AG10803 (cell line): ENCODE results near the gene GLA.

Experiments used
- DNase-seq: peaks from one replicate; pipeline ENCODE4 v3.0.0; 2010; ENCODE audit warnings: low read depth
- H3K4me3 ChIP-seq: 2 replicates; pipeline ENCODE4 v1.5.1; 2011; ENCODE audit warnings: mild to moderate bottlenecking, low read length, control low read depth
- CTCF ChIP-seq: conservative IDR thresholded peaks from 2 replicates; pipeline ENCODE4 v1.5.1; 2011; ENCODE audit warnings: mild to moderate bottlenecking, low read length, control low read depth, inconsistent platforms

GLA gene

DNA sequence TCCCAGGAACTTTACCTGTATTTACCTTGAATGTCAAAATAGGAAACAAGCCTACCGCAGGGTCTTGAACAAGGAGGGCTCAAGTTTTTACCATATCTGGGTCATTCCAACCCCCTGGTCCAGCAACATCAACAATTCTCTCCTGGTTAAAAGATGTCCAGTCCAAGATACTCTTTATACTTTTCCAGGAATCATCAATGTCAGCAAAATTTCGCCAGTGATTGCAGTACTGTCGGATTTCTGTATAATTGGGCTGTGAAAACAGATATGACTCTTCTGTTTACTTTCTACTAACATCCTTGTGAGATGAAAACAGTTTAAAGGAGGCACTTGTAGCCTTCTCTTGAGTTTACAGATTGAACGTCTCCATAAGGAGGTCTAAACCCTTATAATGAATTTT is 9.0 kb downstream of the GLA start:
- DNase-seq, result no peak
- TF ChIP-seq CTCF, result no peak
- no peak overlapping the region for H3K4me3 ChIP-seq

DNA sequence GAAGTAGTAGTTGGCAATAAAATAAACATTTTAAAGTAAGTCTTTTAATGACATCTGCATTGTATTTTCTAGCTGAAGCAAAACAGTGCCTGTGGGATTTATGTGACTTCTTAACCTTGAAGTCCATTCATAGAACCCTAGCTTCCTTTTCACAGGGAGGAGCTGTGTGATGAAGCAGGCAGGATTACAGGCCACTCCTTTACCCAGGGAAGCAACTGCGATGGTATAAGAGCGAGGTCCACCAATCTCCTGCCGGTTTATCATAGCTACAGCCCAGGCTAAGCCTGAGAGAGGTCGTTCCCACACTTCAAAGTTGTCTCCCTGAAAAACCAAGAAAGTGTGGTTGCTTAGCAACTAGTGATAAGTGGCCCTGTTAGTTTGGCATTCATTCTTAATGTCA is 9.9 kb downstream of the GLA start:
- TF ChIP-seq CTCF, result no peak
- DNase-seq, result no peak
- no peak overlapping the region for H3K4me3 ChIP-seq

DNA sequence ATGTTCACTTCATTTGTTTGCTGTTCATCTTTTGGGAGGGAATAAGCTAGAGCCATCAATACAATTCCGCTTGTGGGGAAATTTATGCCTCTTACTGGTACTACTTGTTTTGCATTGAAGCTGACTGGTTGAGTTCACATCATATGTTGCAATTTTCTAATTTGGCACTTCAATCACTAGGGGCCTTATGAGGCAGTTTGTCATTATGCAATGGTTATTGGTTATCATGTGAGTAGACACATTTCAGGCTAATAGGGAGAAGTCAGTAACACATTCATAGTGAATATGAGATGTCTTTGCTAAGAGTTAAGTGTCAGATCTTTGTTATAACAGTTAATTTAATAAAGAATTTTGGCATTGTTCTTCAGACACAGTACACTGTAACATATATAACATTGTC is 11.9 kb downstream of the GLA start:
- peak; percentile 28 for DNase-seq
- no peak for TF ChIP-seq CTCF
- no peak overlapping the region for H3K4me3 ChIP-seq

DNA sequence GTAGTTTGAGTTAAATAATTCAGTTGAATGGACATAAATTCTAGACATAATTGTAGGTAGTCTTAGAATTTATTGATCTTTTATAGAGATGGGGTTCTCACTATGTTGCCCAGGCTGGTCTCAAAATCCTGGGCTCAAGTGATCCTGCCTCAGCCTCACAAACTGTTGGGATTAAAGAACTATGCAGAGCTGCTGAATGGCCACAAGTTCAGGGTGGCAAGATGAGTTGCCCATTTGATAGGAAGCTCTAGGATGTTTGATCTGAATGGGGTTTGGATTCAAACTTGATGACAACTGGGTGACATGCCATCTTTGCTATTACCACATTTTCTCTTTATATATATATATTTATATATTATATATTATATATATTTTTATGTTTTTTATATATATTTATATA is 13.4 kb downstream of the GLA start:
- DNase-seq, result no peak
- H3K4me3 ChIP-seq, result no peak overlapping the region
- TF ChIP-seq CTCF, result no peak

- TF ChIP-seq CTCF, result no peak
- no peak for DNase-seq
- H3K4me3 ChIP-seq, result no peak overlapping the region
These were observed 14.0 kb downstream of the GLA start for GRCh38 chrX:101393530-101394305.

DNA sequence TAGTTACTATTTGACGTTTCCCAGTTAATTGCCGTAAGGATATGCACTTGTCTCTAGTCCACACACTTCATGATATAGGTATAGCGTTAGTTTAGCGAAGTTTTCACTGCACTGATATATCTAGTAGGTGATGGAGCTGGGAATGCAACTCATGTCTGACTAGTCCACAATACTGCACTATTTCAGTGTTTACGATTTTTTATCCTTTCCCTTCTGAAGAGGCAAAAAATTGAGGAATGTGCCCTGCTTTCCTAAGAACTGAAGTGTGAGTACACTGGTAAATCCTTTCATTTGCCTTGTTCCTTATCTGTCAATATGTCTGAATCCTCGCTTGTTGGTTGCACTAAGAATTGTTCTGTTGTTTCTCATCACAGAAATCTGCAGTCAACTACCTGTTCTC is 15.9 kb downstream of the GLA start:
- TF ChIP-seq CTCF, result no peak
- no peak for DNase-seq
- peak overlapping the region; percentile 76 for H3K4me3 ChIP-seq
